NCI-H1694 treated with DMSO at 0.1 percent for 48 hours (cell line): ENCODE data around the gene CCNB3.

Experiments
- DNase-seq: peaks from one replicate; lab custom pipeline; 2025; lab: John Stamatoyannopoulos, UW

CCNB3 gene

GRCh38 chrX:50375481-50376267 lies 171.1 kb downstream of the CCNB3 start:
- no peak for DNase-seq

- no peak for DNase-seq
These were observed 177.3 kb downstream of the CCNB3 start for GRCh38 chrX:50381729-50382415.

DNA sequence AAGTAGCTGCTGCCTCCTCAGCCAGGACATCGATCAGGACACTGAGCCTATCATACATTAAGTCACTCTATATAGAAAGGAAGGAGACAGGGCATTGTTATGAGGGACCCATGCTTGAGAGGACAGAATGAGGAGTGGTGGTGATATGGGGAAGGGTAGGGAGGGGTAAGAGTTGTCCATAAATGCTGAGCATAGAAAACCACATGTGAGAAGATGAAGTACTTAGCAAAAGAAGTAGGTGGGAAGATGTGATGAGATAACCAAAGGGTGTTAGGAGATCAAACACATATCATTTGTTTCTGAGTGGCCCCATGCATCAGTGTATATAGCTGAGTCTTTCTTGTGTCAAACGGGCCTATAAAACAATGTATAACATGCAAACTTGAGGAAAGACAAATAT lies 182.0 kb downstream of the CCNB3 start:
- DNase-seq, result no peak

- no peak for DNase-seq
These were observed 189.3 kb downstream of the CCNB3 start for GRCh38 chrX:50393902-50394301.
